ENCODE results near the gene PDE9A.

DNA sequence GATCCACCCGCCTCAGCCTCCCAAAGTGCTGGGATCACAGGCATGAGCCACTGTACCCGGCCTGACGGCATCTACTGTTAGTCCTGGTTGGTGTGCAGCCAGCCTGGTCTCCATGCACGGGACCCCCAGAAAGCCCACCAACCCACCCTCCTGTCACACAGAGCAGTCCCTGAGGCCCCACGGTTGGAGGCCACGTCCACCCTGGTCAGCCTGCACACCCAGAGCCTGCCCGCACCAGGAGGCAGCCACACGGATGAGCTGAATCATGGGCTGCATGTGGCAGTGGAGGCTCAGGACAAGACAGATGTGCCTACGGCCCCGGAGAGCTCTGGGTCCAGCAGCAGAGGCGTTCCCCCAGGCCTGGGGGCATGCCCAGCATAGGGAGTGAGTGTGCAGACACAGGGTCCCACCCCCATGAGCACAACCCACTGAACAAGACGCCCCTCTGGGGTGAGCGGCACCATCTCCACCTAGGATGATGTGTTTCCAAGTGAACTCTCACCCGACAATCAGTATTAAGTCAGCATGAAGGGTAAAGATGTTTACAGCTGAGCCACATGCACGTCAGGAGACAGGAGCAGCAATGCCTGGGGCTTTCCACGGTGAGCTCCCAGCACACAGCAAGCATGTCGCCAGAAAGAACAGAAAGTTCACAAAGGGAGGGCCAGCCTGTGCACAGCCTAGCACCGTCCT is 123.8 kb downstream of the PDE9A start:
- TF ChIP-seq CTCF (IDR thresholded peaks at IDR 0.05): no peak
- TF ChIP-seq POLR2A (IDR thresholded peaks at IDR 0.05): no peak
